Neutrophil (primary cell): ENCODE measurements around the gene CATSPER1.

Source experiments
- H3K27ac ChIP-seq: fragments of 200-600 bp; sonication (generic); 2 replicates; pipeline ENCODE4 v1.5.1; 2016; ENCODE audit warnings: mild to moderate bottlenecking, moderate library complexity
- H3K27me3 ChIP-seq: fragments of 200-600 bp; sonication (generic); 2 replicates; pipeline ENCODE4 v1.6.0; 2016; ENCODE audit warnings: mild to moderate bottlenecking
- H3K36me3 ChIP-seq: fragments of 200-600 bp; sonication (generic); 2 replicates; pipeline ENCODE4 v1.5.1; 2017
- H3K4me1 ChIP-seq, 2 experiments: fragments of 200-600 bp in 1 of 2; sonication (generic) in 1 of 2; 1 replicate in 1 of 2; 2 replicates in 1 of 2; pipeline versions ENCODE4 v1.5.1 to v1.6.1; 2013 to 2016; ENCODE audit warnings: low read depth in 1 of 2, low read length in 1 of 2, mild to moderate bottlenecking in 1 of 2, moderate library complexity in 1 of 2; ENCODE audit not compliant: control insufficient read depth in 1 of 2, insufficient read depth in 1 of 2
- H3K4me3 ChIP-seq, 2 experiments: fragments of 200-600 bp in 1 of 2; sonication (generic) in 1 of 2; 1 replicate in 1 of 2; 2 replicates in 1 of 2; pipeline ENCODE4 v1.5.1; 2013 to 2016; ENCODE audit warnings: low read depth in 1 of 2, low read length in 1 of 2, mild to moderate bottlenecking in 1 of 2, moderate library complexity in 1 of 2
- H3K9me3 ChIP-seq: fragments of 200-600 bp; sonication (generic); 2 replicates; pipeline ENCODE4 v1.5.1; 2016
- CTCF ChIP-seq: fragments of 200-600 bp; sonication (generic); IDR thresholded peaks from 2 replicates; pipeline ENCODE4 v1.5.1; 2016; ENCODE audit warnings: antibody characterized with exemption

Gene CATSPER1

GRCh38 chr11:66008468-66009101, 17.7 kb downstream of the CATSPER1 start:
- H3K9me3 ChIP-seq: no peaks in the 10 kb centered on the region
- H3K27me3 ChIP-seq: peaks cover 57% of the 10 kb centered on the region
- no peak overlapping the region for H3K27ac ChIP-seq

GRCh38 chr11:66008095-66008467, 18.2 kb downstream of the CATSPER1 start:
- TF ChIP-seq CTCF: no peak
- Histone ChIP-seq H3K4me3 (no peak overlapping the region), H3K4me1 (peaks cover 4 to 12% of the 10 kb centered on the region in 2 experiments), H3K9me3 (no peaks in the 10 kb centered on the region), H3K27me3 (peaks cover 52% of the 10 kb centered on the region), H3K36me3 (no peaks in the 10 kb centered on the region), H3K27ac (no peak overlapping the region)

More at GRCh38 chr11:66008468-66009101, 17.7 kb downstream of the CATSPER1 start:
- no peak for TF ChIP-seq CTCF
- Histone ChIP-seq H3K4me1 (peaks cover 0 to 9% of the 10 kb centered on the region in 2 experiments), H3K4me3 (no peak overlapping the region), H3K36me3 (no peaks in the 10 kb centered on the region)

GRCh38 chr11:66007201-66007634, 19.1 kb downstream of the CATSPER1 start:
- Histone ChIP-seq H3K36me3 (no peaks in the 10 kb centered on the region), H3K4me3 (no peak overlapping the region), H3K9me3 (no peaks in the 10 kb centered on the region), H3K27ac (no peak overlapping the region), H3K4me1 (peaks cover 9 to 13% of the 10 kb centered on the region in 2 experiments), H3K27me3 (peaks cover 44% of the 10 kb centered on the region)
- no peak for TF ChIP-seq CTCF

- Histone ChIP-seq H3K4me1 (peaks cover 10 to 11% of the 10 kb centered on the region in 2 experiments), H3K36me3 (no peaks in the 10 kb centered on the region), H3K4me3 (no peak overlapping the region), H3K9me3 (no peaks in the 10 kb centered on the region), H3K27me3 (peaks cover 40% of the 10 kb centered on the region), H3K27ac (no peak overlapping the region)
- TF ChIP-seq CTCF: no peak
Observed at GRCh38 chr11:66006891-66007176, 19.4 kb downstream of the CATSPER1 start.

GRCh38 chr11:66006134-66006890, 20.0 kb downstream of the CATSPER1 start:
- no peak overlapping the region for H3K27ac ChIP-seq
- H3K4me1 ChIP-seq: peaks cover 12 to 15% of the 10 kb centered on the region in 2 experiments
- H3K27me3 ChIP-seq: peaks cover 35% of the 10 kb centered on the region
- H3K4me3 ChIP-seq: no peak overlapping the region
- H3K9me3 ChIP-seq: no peaks in the 10 kb centered on the region
- no peaks in the 10 kb centered on the region for H3K36me3 ChIP-seq
- no peak for TF ChIP-seq CTCF
